Islet precursor cell (in vitro differentiated cells): ENCODE data around the gene JAZF1.
"Not testable (repeated sequence)": the region's sequence is repeated elsewhere in the genome, so short reads cannot be mapped to it uniquely, and the experiment has no call there.

Experiments
- DNase-seq: peaks from one replicate; pipeline ENCODE4 v3.0.0-alpha.2; 2018

JAZF1 gene

DNA sequence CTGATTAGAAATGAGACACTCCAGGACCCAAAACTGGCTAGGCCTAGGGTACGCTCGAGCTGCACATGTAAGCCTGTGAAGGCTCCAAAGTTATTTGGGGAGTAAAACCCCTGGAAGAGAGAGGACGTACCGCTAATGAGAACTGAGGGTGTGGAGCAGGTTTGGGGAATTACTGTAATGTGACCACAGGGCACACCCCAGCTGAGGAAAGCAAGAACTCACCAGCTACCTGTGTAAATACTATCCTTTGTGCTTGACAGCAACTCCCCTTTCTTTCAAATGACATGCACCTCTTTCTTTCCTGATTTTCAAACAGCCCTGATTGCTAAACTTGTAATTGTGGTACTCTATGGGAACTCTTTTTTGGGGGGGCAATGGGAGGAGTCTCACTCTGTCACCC, 147.2 kb downstream of the JAZF1 start:
- DNase-seq = no peak

DNA sequence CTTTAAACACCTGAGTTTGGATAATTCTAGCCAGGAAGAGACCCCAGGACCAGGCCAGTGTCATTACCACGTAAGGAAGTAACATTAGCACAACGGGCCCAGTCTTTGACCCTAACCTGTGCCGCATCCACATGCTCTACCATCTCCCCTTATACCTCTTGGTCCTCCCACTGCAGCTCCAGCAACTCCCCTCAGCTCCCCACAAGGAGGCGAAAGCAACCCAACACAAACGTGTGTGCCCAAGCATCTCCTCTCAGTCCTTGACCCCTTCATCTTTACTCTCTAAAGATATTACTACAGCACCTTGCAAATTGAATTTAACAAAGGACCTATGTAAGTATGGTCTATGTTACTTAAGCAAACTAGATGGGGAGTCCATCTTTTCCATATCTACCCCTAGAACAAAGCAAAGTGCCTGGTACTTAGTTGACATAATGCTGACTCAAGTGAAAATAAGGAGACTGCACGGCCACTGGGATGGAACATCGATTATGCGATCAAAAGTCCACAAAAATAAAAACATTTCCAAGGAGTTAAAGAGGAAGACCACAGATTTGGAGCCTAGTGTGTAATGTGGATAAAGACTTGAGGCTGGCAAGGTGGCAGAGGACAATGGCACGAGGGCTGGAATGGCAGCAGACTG, 147.7 kb downstream of the JAZF1 start:
- no peak for DNase-seq

DNA sequence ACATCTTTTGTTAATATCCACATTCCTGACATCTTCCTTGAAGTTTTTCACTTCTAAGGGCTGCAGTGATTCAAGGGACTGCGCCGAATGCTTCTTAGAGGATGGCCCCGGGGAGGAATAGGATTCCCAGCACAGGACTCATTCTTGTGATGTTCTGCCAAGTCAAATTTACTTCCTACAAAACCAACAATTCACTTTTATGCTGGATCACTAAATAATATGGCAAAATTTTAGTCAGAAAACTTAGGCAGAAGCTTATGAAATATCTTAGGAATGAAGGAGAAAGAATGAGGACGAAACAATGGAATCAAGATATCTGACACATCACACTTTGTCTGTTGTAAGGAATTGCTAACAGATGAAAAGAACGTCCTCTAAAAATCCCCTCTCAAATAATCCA, 151.5 kb downstream of the JAZF1 start:
- DNase-seq = no peak

DNA sequence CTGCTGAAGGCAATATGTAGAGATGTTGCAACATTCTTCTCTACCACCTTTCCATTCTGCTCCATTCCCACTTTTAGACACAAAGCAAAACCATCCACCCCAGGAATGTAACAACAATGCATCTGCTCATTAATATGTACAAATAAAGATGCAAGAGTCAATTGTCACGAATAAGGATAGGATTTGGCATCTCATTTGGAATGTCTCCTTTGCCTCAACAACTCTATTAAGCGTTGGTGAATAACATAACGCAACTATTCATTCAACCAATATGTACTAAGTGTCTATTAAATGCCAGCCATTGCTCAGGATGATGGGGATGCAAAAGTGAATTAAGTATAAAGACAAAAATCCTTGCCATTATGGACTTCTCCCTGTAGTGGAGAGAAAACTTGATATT, 152.1 kb downstream of the JAZF1 start:
- no peak for DNase-seq

DNA sequence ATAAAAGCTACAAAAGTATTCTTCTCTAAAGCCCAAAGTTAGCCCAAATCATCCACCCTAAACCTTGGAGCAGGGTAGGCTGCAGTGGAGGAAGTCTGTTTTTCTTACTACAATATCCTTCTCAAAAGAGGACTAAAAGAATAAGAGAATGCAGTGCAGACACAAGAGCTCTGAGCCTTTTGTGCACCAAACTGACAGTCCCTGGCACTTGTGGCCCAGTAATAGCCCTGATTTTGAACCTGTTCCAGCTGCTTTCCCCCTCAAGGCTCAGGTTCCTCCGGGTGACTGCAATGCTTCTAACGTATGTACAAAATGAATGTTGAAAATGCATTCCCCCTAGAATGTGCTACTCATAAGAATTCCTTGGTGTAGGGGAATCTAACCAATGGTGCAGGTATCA, 154.4 kb downstream of the JAZF1 start:
- DNase-seq = no peak

DNA sequence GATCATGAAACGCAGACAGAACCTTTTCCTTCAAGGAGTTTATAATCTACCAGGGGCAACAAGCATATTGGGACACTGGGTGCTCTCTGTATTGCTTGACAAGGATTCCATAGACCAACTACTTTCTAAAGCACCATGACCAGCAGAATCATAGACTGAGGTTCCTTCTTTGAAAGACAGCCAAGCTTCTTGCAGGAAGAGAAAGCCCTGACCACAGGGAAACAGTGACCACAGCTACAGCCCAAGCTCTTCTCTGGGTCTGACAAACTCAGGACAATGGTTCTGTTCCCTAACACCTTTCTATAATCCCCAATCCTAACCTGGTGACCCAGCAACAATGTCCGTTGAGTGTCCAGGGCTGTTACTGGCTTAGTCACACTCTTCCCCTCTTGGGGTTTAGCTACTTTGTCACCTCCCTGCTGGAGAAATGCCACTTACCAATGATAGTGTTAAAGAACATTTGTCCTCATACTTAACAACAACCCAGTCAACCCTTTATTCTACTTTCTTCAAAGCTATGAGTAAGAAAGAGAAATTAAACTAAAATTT, 155.7 kb downstream of the JAZF1 start:
- no peak for DNase-seq

DNA sequence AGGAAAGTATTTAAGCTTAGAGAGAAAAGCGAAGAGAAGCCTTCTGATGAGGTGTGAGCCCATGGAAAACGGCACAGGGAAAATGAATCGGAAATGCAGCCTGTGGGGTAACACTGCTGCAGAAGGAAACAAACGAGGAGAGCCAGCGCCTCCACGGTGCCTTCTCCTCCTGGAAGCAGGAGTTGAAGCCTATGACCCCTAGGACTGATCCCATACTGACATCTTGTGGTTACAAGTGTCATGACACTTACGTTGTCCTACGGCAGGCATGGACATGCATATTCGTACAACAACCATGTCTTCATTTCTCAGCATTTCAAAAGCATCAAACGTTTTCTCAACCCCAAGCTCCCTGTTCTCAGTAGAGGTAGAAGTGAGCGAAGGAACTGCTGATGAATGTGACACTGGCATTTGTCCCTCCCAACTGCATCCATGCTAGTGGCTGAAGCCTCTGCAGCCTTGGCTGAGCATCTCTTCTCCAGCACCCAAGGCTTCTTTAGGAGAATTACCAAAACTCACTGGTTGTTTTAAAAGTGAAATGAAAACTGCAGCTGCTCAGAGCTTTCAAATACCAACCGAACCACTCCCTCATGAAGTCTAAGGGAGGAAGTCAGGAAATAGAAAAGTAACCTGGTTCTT, 160.2 kb downstream of the JAZF1 start:
- peak; percentile 87 for DNase-seq

DNA sequence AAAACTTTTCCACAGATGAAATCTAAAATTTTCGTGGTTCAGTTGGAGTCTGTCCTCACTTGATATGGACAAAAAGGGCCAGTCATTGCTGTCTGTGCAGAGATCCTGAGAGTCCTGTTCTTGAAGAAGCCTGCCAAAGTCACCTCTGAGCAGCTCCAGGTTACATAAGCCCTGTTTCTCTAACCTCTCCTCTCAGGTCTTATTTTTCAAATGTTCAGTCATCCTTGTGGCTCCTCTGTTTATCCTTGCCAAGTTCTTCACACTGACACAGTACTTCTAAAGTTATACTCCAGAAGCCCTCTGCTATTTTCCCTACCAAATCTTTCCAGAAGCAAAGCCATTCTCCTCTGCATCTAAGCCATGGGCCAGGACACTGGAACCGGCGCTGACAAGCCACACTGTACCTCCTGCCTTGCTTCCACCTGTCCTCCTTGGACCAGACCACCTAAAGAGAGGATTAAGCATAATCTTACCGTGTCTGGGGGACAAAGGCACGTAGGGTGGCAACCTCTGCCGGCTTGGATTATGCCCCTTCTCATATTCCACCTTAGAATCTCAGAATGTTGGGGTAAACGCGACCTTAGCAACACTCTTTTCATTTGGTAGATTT, 161.6 kb downstream of the JAZF1 start:
- DNase-seq = no peak

DNA sequence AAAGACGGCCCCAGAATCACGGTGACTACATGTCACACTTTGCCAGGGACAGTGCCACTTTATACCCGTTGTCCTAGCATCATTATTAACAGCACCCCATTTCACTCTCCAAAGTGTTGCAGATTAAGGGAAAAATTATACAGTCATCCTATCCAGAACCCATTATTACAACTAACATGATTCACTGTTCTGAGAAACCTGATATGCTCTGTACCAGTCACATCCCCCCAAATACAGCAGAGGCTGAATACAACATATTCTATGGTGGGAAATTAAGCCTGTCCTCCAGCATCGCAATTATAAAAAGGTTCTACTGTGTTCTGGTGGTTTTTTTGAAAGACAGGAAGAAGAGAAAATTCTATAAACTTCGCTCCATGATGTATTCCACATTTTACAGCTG, 162.1 kb downstream of the JAZF1 start:
- no peak for DNase-seq

DNA sequence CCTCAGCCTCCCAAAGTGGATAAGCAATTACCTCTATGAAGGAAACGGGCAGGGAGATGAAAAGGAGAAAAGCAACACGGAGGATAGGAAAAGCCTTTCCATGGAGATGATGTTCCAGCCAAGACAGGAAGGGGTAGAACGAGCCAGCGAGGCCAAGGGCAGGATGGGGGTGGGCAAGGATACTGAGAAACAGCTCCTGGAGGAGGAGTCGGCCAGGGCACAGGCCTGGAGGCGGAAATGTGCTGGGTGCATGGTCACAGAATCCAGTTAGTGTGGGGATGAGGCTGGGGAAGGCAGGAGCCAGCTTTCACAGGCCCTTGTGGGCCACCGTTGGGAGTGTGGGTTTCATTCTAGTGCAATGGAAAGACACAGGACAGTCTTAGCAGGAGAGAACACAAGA, 162.6 kb downstream of the JAZF1 start:
- DNase-seq = no peak

DNA sequence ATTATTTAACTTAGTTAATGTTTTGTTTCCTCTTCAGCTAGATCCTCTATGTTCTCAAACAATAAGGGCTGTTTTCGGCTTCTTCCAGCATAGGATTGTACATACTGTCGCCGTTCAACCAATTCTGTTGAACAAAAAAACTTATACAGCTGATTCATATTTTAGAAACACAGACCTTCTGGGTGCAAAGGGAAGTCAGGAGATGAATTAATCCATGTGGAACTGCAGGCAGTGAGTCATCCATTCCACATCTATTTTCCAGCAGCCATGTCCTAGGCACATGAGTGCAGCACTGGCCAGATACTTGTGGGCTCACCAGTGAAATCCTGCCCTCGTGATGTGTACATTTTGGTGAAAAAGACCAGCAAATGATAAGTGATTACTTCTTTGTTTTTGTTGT, 163.2 kb downstream of the JAZF1 start:
- DNase-seq = no peak

DNA sequence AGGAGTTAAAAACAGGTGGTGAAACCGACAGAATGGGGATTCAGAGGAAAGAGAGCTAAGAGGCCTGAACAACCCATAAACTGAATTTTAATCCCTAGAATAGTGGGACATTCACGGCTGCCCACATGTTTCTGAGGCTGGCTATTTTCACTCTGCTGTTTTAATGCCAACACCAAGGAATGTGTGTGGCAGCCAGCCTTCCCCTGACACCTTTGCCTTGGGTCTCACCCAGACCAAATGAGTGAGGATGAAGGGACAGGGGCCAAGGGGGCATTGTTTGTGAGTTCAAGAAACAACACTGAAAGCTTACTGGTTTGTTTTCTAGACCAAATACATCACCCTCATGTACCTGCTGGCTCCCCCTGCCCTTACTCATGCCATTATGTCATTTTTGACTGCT, 164.3 kb downstream of the JAZF1 start:
- no peak for DNase-seq

DNA sequence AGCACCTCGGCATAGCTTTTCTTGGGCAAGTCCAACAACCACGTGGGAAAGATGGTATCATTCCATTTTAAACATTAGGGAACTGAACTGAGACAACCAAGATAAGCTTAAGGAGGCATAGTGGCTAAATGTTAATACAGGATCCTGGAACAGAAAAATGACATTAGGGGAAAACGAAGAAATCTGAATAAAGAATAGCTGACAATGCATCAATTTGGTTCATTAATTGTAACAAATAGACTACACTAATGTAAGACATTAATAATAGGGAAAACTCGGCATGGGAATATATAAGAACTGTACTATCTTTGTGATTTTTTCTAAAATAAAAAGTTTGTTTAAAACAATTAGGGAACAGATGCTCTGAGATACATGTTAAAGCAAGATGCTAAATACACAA, 165.4 kb downstream of the JAZF1 start:
- no peak for DNase-seq

DNA sequence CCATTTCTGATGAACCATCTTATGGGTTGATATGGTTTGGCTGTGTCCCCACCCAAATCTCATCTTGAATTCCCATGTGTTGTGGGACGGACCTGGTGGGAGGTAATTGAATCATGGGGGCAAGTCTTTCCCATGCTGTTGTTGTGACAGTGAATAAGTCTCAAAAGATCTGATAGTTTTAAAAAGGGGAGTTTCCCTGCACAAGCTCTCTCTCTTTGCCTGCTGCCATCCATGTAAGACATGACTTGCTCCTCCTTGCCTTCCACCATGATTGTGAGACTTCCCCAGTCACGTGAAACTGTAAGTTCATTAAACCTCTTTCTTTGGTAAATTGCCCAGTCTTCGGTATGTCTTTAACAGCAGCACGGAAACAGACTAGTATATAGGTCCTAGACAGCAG, 166.3 kb downstream of the JAZF1 start:
- not testable (repeated sequence) for DNase-seq

DNA sequence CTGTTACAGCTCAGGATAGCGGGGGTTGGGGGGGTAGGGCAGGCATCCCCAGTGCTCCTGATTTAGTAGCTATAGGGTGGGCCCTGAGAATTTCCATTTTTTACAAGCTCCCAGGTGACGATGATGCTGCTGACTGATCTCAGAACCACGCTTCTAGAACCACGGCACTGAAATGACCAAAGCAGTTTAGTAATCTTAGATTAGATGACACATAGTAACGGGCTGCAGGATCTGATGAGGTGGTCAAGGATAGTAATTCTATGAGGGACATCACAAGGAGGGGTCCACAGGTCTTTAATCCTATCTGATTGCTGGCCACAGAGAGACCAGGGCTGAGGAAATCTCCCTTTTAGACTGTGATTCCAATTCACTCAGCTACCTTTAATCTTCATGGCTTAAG, 167.2 kb downstream of the JAZF1 start:
- DNase-seq = no peak

DNA sequence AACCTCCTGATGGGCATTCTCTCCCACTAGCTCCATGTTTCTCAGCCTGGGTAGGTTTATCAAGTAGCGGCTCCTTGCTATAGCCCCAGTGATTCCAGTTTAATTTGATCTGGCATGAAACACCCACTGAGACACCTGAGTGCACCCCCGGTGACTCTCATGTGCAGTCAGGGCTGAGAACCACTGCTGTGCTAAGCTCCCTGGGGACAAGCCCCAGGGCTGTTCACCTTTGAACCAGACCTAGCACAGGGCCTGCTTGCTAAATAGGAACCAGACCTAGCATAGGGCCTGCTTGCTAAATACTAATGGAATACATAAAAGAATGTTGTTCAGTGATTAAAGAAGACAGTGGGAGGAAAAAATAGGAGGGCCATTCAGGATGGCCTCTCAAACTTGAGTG, 167.6 kb downstream of the JAZF1 start:
- DNase-seq = no peak

DNA sequence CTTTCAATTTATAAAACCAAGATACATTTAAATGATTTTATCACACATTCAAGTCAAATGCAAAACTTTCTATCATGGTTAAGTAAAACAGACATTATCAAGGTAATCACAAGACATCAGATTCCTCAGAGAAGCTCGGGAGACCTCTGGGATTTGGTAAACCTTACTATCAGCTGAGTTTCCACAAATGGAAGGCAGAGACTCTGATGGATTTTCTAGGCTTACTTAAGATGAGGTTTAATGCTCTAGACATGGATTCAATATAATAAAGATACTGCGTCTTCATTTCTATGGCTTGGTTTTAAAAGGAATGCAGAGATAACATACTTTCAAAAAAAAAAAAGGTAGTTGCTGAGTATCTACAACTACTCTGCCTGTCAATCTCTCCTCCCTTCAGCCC, 171.7 kb downstream of the JAZF1 start:
- DNase-seq = no peak

DNA sequence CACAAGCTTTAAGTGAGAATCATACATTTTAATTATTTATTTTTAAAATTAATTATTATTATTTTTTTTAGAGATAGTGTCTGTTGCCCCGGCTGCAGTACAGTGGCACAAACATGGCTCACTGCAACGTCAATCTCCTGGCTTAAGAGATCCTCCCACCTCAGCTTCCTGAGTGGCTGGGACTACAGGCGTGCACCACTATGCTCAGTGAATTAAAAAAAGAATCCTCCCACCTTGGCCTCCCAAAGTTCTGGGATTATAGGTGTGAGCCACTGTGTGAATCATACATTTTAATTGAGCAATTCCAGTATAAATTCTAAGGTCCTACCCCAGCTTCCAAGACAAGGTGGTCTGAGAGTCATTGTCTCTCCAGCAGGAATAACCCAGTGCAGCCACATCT, 172.4 kb downstream of the JAZF1 start:
- DNase-seq = no peak

DNA sequence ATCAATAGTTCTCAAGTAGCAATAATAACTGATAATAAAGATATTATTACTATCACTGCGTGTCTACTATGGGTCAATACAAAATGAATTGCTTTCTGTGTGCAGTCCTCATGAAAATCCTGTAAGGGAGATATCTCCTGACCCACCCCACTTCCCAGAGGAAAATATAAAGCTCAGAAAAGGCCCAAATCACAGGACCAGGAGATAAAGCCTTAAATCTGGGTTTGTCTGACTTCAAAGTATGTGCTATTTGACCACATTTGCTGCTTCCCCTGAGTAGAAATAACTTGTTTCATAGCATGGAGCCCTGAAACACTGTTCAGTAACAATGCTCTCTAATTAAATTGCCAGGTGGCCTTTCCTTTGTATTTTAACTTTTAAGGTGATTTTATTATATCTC, 174.1 kb downstream of the JAZF1 start:
- DNase-seq = no peak

DNA sequence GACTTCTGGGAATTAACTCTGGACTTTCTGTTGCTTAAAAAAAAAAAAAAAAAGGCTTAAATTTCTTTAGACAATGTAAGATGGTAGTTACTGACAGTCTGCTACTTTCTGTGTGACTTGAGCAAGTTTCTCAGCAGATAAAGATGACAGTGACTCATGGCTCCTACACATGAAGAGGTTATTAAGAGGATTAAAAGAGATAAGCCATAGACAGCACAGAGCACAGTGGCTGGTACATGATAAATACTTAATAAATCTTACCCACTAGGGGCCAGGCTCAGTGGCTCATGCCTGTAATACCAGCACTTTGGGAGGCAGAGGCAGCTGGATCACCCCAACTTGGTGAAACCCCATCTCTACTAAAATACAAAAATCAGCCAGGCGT, 174.8 kb downstream of the JAZF1 start:
- DNase-seq = no peak

DNA sequence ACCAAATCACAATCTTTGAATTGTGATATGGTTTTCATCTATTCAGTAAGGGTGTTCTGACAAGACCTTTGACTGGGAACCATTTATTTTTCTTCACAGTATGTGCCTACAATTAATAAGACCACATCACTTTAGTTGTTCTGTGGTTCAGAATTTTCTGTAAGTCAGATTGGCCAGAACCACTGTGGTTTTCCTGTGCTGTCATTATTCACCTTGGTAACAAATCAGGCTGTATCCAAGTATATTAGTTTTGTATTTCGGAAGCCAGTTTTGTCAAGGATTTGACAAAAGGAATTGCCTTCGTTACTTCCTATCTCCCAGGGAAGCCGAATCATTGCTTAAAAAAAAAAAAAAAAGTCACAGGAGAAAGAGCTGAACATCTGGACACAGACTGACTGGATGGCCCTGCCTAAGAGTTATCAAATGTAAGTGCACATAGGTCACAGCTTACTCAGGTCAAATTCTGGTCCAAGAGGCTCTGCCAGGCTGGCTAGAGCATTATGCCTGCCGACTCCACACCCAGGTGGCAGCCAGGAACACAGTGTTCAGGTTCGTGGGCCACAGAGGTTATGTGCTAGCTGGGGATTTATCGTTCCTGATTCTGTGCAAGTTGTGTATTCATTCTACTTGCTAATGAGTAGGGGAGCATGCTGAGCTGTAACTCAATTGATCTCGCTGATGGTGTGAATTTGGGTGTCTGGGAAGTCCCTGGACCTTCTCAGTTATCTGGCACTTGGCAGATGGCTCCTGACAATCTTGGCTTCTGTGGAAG, 175.3 kb downstream of the JAZF1 start:
- no peak for DNase-seq

DNA sequence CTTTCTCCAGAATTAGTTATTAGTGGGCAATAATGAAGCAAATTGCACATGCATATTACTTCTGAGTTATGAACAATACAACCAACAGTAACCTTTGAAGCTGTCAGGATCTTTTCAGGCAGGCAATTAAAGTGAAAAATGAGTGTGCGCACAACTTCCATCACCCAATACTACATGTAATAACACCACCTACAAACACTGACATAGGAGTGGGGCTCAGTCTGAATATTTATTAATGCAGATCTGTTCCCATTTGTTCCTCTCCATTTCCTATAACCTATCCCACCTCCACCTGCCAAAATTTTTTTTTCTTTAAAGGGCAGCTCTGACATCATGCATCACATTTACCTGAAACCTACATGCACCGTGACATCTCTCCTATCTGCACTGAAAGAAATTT, 177.2 kb downstream of the JAZF1 start:
- DNase-seq = no peak

DNA sequence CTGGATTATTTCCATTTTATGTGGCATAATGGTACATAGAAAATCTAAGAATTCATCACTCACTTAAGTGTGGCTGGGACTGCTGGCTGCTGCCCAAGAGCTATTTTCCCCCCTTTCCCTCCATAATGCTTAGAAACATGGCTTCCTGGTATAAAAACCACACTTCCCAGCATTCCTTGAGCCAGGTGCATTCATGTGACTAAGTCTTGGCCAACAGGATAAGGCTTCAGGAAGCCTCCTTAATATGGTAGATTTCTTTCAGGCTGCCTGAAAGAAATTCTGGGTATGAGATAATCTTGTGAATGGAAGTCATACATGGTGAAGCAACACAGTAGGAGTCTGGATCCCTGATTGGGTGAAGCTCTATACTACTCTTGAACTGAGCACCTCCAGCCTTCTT, 178.0 kb downstream of the JAZF1 start:
- no peak for DNase-seq

DNA sequence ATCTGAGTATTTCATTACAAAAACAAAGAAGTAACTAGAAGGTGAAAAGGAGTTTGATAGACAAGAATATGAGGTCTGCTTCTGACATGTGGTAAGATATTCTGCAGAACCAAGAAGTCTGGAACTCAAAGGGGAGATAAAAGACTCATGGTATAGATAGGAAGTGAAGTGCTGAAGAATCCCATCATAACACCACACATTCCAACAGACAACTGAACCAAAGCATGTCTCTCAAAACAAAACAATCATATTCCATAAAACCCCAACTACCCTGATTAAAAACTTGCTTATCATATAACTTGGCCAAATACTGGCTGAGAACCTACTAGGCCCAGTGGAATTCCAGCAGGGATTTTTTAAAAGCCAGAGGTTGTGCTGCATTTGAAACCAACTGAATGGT, 178.7 kb downstream of the JAZF1 start:
- no peak for DNase-seq
